HG03571 (cell line): Measurements from ENCODE around the gene PNMA1.

Experiments
- ATAC-seq: cut with Tn5 transposase; IDR thresholded peaks from one replicate; pipeline ENCODE4 v1.9.1; 2021; ENCODE audit not compliant: unreplicated experiment

The PNMA1 gene

DNA sequence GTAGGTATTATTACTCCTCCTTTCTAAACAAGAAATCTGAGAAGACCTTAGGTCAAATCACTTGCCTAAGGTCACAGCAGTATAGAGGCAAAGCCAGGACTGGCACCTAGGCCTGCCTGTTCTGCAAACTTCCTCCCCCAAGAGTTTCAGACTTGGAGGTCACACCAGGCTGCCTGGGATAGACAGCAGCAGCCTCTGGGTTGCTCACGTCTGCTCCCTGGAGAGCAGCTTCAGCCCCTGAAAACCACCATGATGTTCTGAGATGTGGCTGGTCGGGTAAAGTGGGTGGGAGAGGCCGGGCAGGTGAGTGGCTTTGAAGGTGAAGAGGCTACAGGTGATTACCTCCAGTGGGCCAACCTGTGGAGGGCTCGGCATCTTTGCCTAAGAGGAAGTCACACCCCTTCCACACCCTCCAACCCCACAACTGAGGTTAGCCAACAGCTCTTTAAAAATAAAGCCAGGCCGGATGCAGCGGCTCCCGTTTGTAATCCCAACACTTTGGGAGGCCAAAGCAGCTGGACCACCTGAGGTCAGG lies 37.0 kb upstream of the PNMA1 start:
- ATAC-seq, result no peak

DNA sequence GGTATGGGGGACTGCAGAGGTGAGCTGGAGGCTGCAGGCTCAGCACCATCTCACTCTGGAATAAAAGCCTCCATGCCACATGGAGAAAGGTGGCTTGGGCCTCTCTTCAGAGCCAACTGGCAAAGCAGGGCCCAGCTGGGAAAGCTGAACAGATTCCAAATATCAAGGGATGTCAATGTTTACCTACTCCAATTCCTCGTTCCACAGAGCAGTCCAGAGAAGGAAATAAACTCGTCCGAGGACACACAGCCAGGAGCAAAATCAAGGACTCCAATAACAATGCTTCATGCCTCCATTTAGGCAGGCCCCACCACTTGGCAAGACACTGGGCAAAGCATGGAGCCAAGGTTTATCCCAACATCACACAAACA lies 36.3 kb upstream of the PNMA1 start:
- ATAC-seq, result no peak

- ATAC-seq, result no peak
These were observed 35.7 kb upstream of the PNMA1 start for GRCh38 chr14:73749706-73750530.

- no peak for ATAC-seq
These were observed 34.7 kb upstream of the PNMA1 start for GRCh38 chr14:73748858-73749357.

DNA sequence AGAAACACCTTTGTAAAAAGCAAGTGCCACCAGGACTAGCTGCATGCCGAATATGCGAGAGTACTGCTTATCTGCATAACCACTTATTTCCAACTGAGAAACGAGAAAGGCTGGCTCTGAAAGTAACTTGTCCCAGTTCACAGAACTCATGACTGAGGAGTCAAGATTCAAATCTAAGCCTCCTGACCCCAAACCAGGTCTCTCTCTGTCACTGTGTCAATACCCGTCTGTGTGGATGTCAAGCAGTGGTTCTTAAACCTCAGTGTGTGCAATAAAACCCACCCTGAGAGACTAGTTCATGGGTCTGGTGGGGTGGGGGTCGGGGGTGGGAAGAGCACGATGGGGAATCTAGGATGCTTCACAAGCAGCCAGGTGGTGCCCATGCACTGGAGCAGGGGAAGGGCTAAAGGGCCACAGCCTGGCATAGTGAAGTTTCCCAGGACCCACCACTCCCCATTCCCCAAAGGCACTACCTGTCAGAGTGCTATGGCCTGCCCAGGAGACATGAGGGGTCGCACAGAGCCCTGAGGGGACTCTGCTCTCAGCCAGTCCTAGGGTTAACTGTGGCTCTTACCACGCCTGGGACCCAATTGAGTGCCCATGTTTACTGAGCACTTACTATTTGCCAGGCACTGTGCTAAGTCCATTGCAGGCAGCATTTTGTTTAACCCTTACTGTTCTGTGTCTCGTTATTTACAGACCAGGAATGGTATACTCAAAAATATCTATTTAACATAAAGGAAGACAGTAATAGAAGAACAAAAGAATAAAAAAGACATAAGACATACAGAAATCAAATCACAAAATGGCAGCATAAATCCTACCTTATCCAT lies 33.4 kb upstream of the PNMA1 start:
- no peak for ATAC-seq

- ATAC-seq, result no peak
These were observed 32.6 kb upstream of the PNMA1 start for GRCh38 chr14:73746520-73747378.

DNA sequence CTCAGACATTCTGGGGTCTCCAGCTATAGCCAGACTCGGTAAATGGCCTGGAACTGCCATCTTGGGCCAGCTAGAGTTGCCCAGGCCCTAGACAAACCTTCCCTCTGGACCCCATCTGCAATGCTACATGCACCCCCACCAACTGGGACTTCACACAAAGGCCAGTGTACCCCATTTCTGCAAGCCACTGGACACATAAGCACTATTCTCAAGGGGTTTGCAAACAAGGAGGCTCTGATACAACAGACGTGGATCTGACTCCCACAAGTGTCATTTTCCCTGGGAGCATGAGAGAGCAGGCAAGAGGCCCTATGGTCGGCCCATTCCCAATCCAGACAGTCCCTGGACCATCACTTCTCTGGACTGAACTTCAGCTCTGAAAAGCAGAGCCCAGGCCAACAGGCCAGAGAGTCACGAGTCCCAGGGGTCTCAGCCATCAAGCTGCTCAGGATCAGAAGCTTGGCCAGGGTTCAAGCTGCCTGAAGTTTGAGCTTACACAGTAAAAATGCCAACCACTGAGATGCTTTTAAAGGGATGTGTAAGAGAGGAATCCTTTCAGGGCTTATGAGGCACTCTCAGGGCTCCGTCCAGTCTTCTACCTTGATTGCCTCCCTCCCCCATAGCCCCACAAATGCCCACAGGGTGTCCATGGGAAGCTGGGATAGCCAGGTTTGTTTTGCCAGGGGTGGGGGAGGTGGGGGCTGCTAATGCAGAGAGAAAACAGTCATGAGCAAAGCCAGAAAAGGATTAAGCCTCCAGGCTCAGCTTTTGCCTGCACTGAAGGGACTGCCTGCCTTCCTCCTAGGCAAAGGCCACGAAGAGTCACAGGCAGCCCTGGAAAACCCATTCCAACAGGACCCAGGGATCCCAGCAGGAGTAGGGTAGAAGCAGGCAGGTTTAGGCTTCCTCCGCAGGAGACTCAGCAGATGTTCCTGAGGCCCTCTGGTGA lies 31.7 kb upstream of the PNMA1 start:
- no peak for ATAC-seq

GRCh38 chr14:73744874-73745529 lies 30.8 kb upstream of the PNMA1 start:
- no peak for ATAC-seq

DNA sequence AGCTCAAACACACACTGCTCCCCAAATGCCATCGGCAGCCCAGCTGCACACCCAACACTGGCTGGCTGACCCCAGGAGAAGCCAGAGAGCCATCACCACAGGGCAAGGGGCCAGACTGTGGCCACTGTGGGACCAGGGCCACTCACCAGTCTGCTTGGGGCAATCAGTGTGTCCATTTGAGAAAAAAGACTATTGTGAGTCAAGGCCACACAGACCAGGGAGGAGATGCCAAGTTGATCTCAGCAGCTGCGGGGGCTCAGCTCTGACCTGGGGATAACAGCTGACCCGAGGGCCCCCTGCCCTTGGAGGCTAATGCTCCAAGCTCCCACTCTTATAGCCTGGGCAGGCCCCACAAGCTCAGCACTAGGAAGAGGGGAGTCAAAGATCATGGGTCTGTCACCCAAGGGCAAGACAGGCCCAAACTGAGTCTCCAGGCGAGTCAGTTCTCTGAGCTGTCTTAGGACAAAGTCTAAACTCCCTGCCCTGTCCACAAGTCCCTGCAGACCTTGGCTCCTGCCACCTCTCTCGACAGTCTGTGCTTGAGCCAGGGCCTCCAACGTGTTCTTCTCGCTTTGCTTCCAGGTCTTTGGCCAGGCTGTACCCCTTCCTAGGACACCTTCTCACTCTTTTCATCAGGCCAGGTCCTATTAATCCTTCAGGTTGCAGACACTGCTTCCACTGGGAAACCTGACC lies 30.1 kb upstream of the PNMA1 start:
- no peak for ATAC-seq

DNA sequence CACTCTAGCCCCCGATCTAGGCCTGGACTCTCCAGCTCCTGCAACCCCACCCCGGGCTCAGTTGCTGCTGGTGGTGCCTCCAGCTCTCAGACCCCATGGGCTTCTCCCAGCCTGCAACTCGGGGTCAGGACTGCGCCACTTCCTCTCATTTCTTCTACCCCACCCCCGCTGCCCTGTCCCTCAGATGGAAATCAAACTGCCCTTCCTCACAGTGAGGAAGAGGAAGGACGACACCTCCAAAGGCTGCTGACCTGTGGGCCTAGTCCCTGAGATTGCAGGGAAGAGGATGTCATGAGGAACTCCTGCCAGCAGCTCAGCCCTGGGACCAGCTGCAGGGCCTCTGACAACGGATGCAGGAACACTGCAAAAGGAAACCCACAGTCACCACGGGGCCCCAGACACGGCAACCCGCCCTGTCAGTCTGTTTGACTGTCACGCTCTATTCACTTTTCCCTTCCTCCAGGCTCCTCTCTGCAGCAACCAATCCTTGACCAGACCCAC lies 29.3 kb upstream of the PNMA1 start:
- ATAC-seq, result peak; percentile 59

DNA sequence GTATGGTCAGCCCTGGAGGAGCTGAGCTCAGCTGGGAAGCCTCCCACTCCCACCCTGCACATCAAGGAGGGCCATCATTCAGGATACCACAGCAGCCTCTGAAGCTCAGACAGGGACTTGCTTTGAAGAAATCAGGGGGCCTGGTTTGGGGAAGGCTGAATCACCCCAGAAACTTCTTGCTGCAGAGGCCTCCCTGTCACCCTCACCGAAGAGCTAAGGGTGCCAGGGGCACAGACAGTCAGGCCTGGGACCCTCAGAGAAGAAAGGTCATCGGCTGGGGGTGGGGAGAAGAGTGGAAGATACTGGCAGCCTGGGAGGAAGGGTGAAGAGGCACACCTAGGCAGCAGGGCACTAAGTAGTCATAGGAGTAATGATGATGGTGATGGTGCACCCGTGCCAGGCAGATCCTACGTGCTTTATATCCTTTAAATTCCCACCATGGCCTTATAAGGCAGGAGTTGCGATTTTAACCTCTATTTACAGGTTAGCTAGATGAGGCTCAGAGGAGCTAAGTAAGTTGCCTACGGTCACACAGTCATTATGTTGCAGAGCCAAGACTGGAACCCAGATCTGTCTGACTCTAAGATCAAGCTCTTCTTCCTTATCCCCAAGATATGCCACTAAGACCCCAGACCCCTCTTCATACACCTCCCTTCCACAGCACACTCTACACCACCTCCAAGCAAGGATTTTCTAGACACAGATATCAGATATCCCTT lies 28.5 kb upstream of the PNMA1 start:
- no peak for ATAC-seq

- ATAC-seq, result no peak
These were observed 27.8 kb upstream of the PNMA1 start for GRCh38 chr14:73741876-73742519.

- ATAC-seq, result peak; percentile 36
These were observed 27.2 kb upstream of the PNMA1 start for GRCh38 chr14:73741386-73741875.

- ATAC-seq, result no peak
These were observed 26.6 kb upstream of the PNMA1 start for GRCh38 chr14:73740618-73741326.

- ATAC-seq, result no peak
These were observed 25.9 kb upstream of the PNMA1 start for GRCh38 chr14:73739899-73740617.
